GM20000 (cell line): ENCODE results near the gene PCMT1.
"Not testable (repeated sequence)": the region's sequence is repeated elsewhere in the genome, so short reads cannot be mapped to it uniquely, and the experiment has no call there.

Experiments
- DNase-seq: peaks from one replicate; pipeline ENCODE4 v3.0.0; 2012; ENCODE audit warnings: low spot score
- CTCF ChIP-seq: IDR thresholded peaks from 2 replicates; pipeline ENCODE4 v1.5.1; 2012; ENCODE audit warnings: mild to moderate bottlenecking, control low read depth; ENCODE audit errors: extremely low read depth, missing control alignments

The PCMT1 gene

GRCh38 chr6:149733089-149733720 is 16.3 kb upstream of the PCMT1 start:
- DNase-seq: no peak
- no peak for TF ChIP-seq CTCF

GRCh38 chr6:149734915-149735314 is 14.6 kb upstream of the PCMT1 start:
- TF ChIP-seq CTCF: no peak
- no peak for DNase-seq

- DNase-seq: not testable (repeated sequence)
Observed at GRCh38 chr6:149745252-149745651, 4.3 kb upstream of the PCMT1 start.

- DNase-seq: peak; percentile 89
- no peak for TF ChIP-seq CTCF
Observed at GRCh38 chr6:149746147-149746946, 3.2 kb upstream of the PCMT1 start, which contains the start of gene NUP43. Gene NUP43, minus strand, starts transcription at chr6:149746529. Its CDS starts 34 bp downstream, at chr6:149746495.

- DNase-seq: not testable (repeated sequence)
Observed at GRCh38 chr6:149749082-149749593, 403 bp upstream of the PCMT1 start.

- peak; percentile 63 for DNase-seq
- TF ChIP-seq CTCF: no peak
Observed at GRCh38 chr6:149750136-149750609, 632 bp downstream of the PCMT1 start.

GRCh38 chr6:149751239-149751638 is 1.7 kb downstream of the PCMT1 start:
- TF ChIP-seq CTCF: no peak
- DNase-seq: no peak

- DNase-seq: not testable (repeated sequence)
Observed at GRCh38 chr6:149751920-149752319, 2.4 kb downstream of the PCMT1 start.
